Stimulated activated CD8-positive, alpha-beta memory T cell treated with anti-CD3 and anti-CD28 coated beads, Interleukin-12 subunit alpha, Interleukin-12 subunit beta, amount 100 ng/mL, for 24 hours (primary cell): ENCODE data around the gene NCOA1.
"Not testable (repeated sequence)": the region's sequence is repeated elsewhere in the genome, so short reads cannot be mapped to it uniquely, and the experiment has no call there.

Experiments used
- DNase-seq: peaks from one replicate; pipeline ENCODE4 v3.0.0-alpha.2; 2020; ENCODE audit errors: extremely low read depth

NCOA1 gene

GRCh38 chr2:24787532-24787931 lies 296.5 kb downstream of the NCOA1 start:
- no peak for DNase-seq

- no peak for DNase-seq
These were observed 297.8 kb downstream of the NCOA1 start for GRCh38 chr2:24788816-24789215.

- DNase-seq, result no peak
These were observed 300.4 kb downstream of the NCOA1 start for GRCh38 chr2:24791452-24791851.

- no peak for DNase-seq
These were observed 301.5 kb downstream of the NCOA1 start for GRCh38 chr2:24792542-24792873.

GRCh38 chr2:24792874-24793760 lies 302.1 kb downstream of the NCOA1 start, which contains the start of the genes CENPO and PTRHD1:
Gene CENPO (plus strand): TSS chr2:24793425. CDS start chr2:24793920, 495 bp downstream.
Gene PTRHD1 (minus strand): TSS chr2:24793391. CDS start chr2:24793377, 14 bp downstream.
- peak; percentile 87 for DNase-seq

- DNase-seq, result no peak
These were observed 302.8 kb downstream of the NCOA1 start for GRCh38 chr2:24793761-24794435.

- DNase-seq, result no peak
These were observed 306.6 kb downstream of the NCOA1 start for GRCh38 chr2:24797644-24798043.

- not testable (repeated sequence) for DNase-seq
These were observed 309.4 kb downstream of the NCOA1 start for GRCh38 chr2:24800487-24800886.

- DNase-seq, result not testable (repeated sequence)
These were observed 315.0 kb downstream of the NCOA1 start for GRCh38 chr2:24805811-24806660.

GRCh38 chr2:24806661-24807036 lies 315.6 kb downstream of the NCOA1 start:
- DNase-seq, result no peak

GRCh38 chr2:24809316-24810007 lies 318.4 kb downstream of the NCOA1 start:
- no peak for DNase-seq

- no peak for DNase-seq
These were observed 322.7 kb downstream of the NCOA1 start for GRCh38 chr2:24813691-24814137.

- no peak for DNase-seq
These were observed 323.5 kb downstream of the NCOA1 start for GRCh38 chr2:24814516-24814915.

GRCh38 chr2:24815171-24815570 lies 324.1 kb downstream of the NCOA1 start:
- no peak for DNase-seq

GRCh38 chr2:24816404-24816803 lies 325.4 kb downstream of the NCOA1 start:
- no peak for DNase-seq

- no peak for DNase-seq
These were observed 325.8 kb downstream of the NCOA1 start for GRCh38 chr2:24816884-24817283.

- no peak for DNase-seq
These were observed 327.7 kb downstream of the NCOA1 start for GRCh38 chr2:24818721-24819167.

GRCh38 chr2:24819442-24820174 lies 328.6 kb downstream of the NCOA1 start:
- no peak for DNase-seq

- no peak for DNase-seq
These were observed 329.1 kb downstream of the NCOA1 start for GRCh38 chr2:24820175-24820513.
